HG03159 (cell line): ENCODE results near the gene BCAR3.
"Not testable (repeated sequence)": the region's sequence is repeated elsewhere in the genome, so short reads cannot be mapped to it uniquely, and the experiment has no call there.

Experiments
- ATAC-seq: cut with Tn5 transposase; IDR thresholded peaks from one replicate; pipeline ENCODE4 v1.9.1; 2021; ENCODE audit warnings: mild to moderate bottlenecking, moderate library complexity; ENCODE audit not compliant: unreplicated experiment

BCAR3 gene

GRCh38 chr1:93690341-93690740 lies 8.7 kb upstream of the BCAR3 start:
- no peak for ATAC-seq

- no peak for ATAC-seq
Measured at GRCh38 chr1:93689521-93690223, 8.0 kb upstream of the BCAR3 start.

- no peak for ATAC-seq
Measured at GRCh38 chr1:93687542-93687941, 5.9 kb upstream of the BCAR3 start.

GRCh38 chr1:93686504-93687250 lies 5.0 kb upstream of the BCAR3 start:
- no peak for ATAC-seq

GRCh38 chr1:93685918-93686317 lies 4.3 kb upstream of the BCAR3 start:
- no peak for ATAC-seq

GRCh38 chr1:93683234-93683633 lies 1.6 kb upstream of the BCAR3 start:
- ATAC-seq, result no peak

GRCh38 chr1:93681989-93682412 lies 364 bp upstream of the BCAR3 start:
- ATAC-seq, result no peak

GRCh38 chr1:93680420-93681100 lies 1.1 kb downstream of the BCAR3 start:
- peak; percentile 78 for ATAC-seq

- ATAC-seq, result no peak
Measured at GRCh38 chr1:93680076-93680419, 1.6 kb downstream of the BCAR3 start.

GRCh38 chr1:93679546-93679945 lies 2.1 kb downstream of the BCAR3 start:
- ATAC-seq, result no peak

GRCh38 chr1:93678946-93679480 lies 2.6 kb downstream of the BCAR3 start:
- no peak for ATAC-seq

GRCh38 chr1:93678491-93678890 lies 3.1 kb downstream of the BCAR3 start:
- no peak for ATAC-seq

- no peak for ATAC-seq
Measured at GRCh38 chr1:93677729-93678128, 3.9 kb downstream of the BCAR3 start.

GRCh38 chr1:93676427-93676826 lies 5.2 kb downstream of the BCAR3 start:
- no peak for ATAC-seq

GRCh38 chr1:93675931-93676330 lies 5.7 kb downstream of the BCAR3 start:
- ATAC-seq, result no peak

- no peak for ATAC-seq
Measured at GRCh38 chr1:93675271-93675670, 6.4 kb downstream of the BCAR3 start.

- ATAC-seq, result not testable (repeated sequence)
Measured at GRCh38 chr1:93674071-93674470, 7.6 kb downstream of the BCAR3 start.

GRCh38 chr1:93673163-93673829 lies 8.3 kb downstream of the BCAR3 start:
- ATAC-seq, result no peak

- ATAC-seq, result no peak
Measured at GRCh38 chr1:93672477-93673162, 9.0 kb downstream of the BCAR3 start.

GRCh38 chr1:93672069-93672468 lies 9.6 kb downstream of the BCAR3 start:
- ATAC-seq, result no peak
